GM18870 (cell line): Measurements from ENCODE around the gene MGAM2.

Source experiments
- ATAC-seq: cut with Tn5 transposase; IDR thresholded peaks from one replicate; pipeline ENCODE4 v1.9.1; 2021; ENCODE audit warnings: moderate library complexity; ENCODE audit not compliant: unreplicated experiment

The MGAM2 gene

DNA sequence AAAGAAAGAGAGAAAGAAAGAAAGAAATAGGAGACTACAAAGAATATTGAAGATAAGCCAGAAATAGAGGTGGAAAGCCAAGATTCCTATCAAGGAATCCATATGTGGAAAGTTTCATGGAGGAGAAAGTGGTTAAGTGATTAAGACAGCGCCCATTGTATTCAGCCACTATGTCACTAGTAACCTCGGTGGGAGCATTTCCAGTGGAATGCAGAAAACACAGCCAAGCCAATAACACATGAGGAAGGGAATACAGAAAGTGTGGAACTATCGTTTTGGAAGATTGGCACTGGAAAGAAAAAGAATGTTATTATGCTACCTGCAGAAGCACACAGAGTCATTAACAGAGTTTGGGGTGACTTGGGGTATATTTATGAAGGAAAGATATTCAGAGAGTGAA, 2.7 kb downstream of the MGAM2 start:
- ATAC-seq = no peak

DNA sequence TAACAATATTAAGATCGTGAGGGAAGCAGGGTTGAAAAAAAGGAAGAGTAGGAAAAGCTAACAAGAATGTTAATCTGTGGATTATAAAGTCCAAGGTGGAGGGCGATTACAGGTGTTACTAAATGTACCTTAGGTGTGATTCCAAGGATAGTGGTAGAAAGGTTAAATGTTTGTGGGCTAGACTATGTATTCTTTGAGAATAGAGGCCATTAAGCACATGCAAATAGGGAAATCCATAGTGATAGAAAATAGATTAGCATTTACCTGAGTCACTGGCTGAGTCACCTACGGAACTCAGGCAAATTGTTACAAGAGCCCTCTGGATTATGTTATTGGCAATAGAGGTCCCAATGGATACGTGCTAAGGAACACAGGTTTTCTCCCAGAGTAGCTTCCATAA, 9.0 kb downstream of the MGAM2 start:
- ATAC-seq = no peak

DNA sequence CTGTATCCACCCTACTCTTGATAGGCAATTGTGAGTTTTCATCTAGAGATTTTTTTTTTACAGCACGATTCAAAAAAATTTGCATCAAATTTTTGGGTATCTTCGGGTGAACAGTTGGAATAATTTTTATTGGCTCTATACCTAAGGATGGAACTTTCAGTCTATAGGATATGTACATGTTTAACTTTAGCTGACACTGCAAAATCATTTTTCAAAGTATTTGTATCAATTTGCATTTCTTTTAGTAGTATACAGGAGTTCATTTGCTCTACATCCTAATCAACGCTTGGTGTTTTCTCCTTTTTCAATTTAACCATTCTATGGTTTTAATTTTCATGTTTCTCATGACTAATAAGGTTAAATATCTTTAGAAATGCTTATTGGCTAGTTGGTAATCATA, 11.7 kb downstream of the MGAM2 start:
- ATAC-seq = no peak

DNA sequence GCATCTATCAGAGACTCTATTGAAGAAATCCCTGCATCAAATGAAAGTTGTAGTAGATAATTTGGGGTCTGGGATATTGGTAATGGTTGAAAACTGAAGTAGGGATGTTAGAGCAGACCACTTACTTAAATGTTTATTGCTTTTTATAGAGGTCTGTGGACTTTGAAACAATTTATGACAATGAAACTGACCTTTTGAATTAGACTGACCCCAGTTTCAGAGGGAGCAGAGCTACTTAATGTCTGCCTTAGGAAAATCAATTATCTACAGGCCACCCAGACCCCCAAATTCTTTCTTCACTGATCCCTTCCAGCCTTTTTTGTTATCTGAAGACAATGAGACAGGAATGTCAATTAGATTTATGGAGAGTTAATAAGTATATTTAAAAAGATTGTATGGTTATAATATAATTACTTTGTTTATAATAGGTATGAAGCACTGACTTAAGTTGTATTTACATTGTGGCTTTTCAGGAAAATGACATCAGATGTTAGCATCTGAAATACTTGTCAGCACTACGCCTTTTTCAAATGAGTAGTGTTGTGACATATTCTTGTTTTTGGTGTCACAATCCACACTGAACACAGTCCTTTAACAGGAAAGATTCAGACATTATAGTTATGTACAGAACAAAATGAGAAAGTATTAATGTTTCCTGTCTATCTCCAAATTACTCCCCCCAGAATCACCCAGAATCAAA, 13.9 kb downstream of the MGAM2 start:
- ATAC-seq = no peak

DNA sequence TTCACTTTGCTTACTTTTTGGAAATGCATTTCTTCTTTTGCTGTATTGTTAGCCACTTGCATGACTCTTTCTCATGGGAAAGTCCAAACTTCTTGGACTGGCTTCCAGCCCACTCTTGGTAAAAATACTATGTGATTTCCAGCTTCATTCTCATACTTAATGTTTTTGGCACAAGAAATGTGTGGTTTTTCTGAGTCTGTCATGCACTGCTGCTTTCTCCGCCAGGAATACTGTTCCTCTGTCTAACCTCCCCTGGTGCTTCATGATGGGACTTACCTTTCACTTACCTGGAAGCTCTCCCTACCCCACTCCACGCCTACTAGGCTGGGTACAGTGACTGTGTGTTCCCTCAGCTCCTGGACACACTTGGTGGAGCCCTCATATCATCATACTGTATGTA, 18.7 kb downstream of the MGAM2 start:
- no peak for ATAC-seq

DNA sequence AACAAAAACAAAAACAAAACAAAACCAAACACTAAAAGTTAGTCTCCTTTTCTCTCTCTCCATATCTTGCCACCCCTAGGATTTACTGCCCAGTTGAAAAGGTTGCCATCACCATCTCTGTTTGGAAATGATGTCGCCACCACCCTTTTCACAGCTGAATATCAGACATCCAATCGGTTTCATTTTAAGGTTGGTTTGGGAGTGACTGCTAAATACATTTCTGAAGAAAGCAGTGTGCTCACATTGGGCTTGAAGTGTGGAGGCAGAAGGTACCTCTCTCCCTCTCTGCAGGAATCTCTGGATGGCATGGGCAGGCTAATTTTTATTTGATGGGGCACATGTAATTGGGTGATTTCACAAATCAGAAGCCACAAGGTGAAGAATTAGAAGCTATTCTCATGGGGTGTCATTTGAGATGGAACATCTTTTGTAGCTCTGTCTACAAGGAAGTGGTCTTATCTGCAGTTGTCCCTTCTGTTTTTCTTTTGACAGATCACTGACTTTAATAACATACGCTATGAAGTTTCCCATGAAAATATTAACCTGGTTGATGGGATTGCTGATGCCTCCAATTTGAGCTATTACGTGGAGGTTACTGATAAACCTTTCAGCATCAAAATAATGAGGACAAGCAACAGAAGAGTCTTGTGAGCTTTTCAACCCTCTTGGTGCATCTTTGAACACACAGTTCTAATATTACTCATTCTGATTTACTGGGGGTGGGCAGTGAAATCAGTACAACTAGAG, 20.1 kb downstream of the MGAM2 start:
- no peak for ATAC-seq

DNA sequence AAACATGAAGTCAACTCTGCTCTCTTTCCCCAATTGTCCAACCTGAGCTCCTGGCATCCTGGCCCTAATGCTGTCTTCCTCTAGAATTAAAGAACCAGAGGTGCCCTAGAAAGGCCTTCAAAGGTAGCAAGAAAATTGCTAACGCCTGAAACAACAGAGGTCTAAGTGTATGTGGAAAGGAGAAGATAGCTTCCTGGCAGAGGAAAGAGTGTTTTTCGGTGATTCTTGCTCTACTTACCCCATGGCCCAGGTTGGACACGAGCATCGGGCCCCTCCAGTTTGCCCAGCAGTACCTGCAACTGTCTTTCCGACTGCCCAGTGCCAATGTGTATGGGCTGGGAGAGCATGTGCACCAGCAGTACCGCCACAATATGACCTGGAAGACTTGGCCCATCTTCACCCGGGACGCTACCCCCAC, 22.2 kb downstream of the MGAM2 start:
- ATAC-seq = no peak

DNA sequence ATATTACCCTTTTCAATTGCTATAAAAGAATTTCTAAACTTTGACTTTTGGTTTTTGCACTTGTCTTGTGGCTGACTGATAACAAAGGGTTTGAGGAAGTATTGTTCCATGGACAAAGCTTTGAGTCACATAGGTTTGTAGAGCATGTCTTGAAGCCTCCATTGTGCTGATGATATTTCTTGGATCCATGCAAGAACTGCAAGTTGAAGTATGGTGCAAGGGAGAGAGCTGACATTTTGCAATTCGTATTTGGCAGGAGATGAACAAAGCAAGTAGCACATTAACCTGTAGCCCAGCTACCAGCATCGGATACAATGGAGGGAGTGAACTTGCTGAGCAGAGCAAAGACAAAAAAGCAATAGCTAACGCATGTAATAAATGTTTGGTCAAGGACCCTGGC, 23.4 kb downstream of the MGAM2 start:
- ATAC-seq = no peak

DNA sequence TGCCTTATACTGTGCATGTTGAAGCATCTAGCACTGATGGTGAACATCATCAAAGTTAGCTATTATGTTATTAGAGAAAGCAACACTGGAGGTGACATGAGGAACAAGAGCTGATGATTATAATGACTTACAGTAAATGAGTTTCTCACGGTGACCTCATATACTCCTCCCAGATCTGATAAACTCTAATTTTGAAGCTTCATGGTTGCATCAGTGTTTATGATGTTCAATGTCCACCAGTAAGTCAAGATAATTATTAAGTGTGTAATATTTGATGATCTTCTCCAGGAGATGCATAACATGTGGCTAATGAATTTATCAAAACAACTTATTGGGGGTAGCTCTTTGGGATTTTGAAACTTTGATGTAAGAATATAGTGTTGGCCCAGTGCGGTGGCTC, 27.5 kb downstream of the MGAM2 start:
- no peak for ATAC-seq

DNA sequence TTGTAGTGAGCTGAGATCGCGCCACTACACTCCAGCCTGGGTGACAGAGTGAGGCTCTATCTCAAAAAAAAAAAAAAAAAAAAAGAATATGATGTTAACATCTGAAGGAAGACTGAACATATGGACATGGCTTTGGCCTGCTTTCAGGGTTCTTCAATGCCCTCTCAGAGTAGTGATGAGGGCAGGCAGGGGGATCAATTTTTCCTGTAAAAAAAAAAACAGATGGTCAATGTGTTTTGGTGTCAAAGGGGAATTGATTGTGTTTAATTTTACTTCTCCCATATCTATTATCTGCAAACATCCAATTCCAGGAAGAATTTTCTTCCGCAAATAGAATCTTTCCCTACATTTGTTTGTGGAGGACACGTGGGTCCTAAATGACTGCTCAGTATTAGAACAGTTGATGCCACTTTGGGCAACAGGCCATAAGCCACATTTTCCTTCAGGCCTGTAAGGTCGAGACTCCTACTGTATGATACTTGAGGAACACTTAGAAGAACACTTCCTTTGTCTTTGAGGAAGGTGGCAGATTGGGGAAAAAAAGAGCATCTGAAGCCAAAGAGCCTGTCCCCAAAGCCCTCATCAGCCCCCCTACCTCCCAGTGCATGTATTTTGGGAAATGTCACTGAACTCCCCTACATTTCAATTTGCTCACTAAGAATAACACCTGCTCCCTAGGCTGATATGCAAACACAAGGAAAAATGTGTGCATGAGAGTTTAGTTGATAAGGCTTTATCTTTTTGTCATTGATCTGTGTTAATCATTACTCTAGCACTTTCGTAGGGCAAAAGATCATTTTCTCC, 28.3 kb downstream of the MGAM2 start:
- ATAC-seq = no peak

DNA sequence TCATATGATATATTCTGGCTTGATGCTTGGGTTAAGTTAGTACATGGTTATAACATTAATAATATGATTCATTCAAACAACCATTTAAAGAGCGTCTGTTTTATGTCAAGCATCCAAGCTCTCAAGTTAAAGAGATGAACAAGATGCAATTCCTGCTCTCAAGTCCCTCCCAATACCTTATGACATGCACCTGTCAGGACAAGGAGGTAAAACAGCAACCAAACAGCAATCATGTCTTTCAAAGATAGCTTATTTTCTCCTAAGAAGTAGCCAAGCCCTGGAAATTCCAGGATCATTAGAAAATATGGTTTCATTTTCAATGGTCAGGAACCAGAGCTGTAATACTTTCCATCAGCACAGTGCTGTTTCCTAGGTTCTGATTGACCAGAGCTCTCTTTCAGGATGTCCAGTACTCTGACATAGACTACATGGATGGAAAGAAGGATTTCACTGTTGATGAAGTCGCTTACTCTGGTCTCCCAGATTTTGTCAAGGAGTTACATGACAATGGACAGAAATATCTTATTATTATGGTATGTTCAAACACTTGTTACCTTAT, 29.0 kb downstream of the MGAM2 start:
- ATAC-seq = no peak

DNA sequence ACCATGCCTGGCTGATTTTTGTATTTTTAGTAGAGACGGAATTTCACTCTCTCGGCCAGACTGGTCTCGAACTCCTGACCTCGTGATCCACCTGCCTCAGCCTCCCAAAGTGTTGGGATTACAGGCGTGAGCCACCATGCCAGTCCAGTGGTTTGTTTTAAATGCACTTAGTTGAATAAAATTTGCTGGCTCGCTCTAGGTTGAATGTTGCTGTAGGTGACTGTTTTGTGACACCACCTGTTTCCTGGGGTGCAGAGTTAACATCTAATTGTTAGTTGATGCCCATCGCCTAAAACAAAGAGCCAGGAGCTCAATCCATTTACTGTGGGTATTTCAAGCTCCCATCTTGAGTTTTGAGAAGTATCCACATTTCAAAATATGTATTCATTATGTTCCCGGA, 31.2 kb downstream of the MGAM2 start:
- no peak for ATAC-seq

DNA sequence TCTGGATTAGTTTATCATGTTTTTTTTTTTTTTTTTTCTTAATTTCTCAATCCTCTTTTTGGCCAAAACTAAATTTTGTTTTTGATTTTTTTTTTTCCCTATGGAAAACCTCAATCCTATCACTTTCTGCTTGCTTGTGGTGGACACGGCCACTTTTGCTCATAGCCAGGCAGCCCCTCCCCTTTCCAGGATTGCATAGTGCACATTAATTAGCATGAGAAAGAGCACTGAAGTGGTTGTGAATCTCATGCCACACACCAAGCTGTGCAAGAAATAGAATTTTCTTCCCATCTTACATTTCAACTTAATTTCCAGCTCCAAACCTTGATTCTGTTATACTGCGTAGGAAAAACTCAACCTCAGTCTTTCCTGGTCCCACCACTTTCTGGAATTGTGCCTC, 34.6 kb downstream of the MGAM2 start:
- ATAC-seq = no peak

DNA sequence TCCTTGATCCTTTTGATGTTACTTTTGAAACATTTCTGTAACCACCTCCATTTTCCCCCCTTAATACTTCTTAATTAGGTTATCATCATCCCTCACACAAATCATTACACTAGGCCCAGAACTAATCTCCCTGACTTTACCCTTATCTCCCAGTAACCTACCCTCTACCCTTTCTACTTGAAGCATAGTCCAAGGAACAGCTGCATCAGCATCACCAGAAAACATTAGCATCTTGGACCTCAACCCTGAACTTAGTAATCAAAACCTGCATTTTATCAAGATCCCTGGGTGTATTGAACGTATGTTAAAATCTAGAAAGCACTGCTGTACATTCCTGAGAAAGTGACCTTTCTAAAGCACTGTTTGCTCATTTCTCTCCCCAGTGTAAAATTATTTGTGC, 38.8 kb downstream of the MGAM2 start:
- ATAC-seq = no peak

DNA sequence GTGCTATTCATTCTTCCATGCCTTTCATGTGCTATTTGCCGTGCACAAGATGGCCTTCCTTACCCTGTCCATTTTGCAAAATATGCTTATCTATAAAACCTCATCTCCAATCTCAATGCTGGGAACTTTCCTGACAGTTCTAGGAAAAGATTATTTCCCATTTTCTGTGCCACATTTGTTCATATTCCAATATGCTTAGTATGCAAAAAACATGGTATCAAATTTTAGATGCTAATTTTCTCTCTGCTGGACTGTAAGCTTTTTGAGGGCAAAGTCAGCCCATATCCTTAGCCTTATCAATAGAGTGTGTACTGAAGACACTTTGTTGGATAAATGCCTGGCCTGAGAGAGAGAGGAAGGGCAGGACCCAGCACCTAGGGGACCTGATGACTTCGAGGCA, 39.4 kb downstream of the MGAM2 start:
- no peak for ATAC-seq

DNA sequence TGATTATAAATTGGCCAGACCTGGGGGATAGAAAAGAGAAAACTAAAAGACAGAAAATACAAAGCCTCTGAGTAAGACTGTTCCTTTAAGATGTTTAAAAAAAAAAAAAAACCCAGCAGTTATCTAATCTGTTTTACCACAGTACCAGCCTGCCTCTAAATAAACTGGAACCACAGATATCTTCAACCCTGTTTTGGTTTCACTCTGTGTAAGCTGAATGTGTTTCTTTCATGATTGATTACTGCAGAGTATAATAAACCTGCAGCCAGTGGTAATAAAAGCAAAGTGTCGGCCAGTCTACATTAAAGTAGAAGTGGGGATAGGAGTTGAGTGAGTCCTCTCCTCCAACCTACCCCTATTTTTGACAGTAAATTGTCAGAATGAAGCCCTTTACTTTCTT, 40.6 kb downstream of the MGAM2 start:
- peak; percentile 80 for ATAC-seq

DNA sequence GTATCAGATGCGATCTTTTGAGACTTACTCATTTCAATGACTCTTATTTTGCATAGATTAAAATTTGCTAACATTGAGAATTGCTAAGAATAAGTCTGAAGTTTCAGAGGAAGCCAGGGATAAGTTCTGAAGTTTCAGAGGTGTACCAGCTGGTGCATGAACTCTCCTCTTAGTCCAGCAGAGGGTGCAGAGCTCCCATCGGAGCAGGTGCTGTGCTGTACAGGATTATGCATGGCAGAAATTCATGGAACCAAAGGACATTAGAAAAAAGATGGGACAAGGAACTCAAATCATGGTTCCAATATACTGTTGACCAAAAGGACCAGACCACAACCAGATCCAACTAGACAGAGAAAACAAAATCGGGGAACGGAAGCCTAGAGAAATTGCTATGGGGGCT, 41.9 kb downstream of the MGAM2 start:
- no peak for ATAC-seq

DNA sequence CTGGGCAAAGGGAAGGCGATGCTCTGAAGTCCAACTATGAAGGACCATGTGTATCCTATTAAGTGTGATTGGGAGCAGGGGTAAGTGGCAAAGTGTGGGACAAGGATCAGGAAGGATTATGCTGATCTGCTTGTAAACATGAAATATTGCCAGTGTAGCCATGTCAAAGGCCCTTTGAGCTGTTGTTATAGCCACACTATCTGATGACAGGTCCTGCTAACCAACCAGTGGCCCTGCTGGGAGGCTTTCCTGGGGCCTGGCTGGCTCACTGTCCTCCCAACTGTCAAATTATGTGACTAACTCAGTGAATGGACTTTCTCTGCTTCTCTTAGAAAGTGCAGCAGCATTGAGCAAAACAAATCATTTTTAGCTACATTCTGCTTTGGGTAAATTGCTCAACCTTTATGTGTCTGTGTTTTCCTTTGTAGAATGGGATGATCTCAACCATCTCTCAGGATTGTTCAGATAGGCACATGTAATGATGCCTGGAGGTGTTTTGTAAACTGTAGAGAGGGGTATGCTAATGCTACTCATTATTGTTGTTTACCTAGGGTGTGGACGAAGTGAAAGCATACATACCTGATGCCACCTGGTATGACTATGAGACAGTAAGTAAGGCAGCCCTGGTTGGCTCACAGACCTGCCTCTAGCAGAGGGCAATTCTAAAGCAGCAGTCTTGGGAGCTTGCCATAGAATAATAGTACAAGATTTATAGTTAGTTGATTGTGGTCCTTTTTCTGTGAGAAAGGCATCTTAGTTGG, 47.4 kb downstream of the MGAM2 start:
- no peak for ATAC-seq

DNA sequence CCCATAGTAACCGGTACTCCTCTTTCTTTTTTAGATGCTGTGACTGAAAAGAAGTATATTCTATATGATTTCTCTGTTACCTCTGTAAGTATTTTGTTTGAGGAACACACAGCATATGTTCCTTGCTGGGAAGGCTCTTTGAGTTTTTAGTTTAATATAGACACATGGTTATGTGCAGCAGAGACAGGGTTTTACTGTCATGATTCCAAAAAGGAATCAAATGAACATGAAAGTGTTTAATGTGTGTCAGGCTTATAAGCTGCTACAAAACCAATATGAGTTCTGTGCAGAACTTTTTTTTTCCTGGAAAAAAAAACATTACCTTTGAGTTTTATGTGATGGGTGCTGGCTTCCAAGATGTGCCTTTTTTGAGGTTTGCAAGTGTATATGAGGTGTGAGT, 50.4 kb downstream of the MGAM2 start:
- no peak for ATAC-seq

DNA sequence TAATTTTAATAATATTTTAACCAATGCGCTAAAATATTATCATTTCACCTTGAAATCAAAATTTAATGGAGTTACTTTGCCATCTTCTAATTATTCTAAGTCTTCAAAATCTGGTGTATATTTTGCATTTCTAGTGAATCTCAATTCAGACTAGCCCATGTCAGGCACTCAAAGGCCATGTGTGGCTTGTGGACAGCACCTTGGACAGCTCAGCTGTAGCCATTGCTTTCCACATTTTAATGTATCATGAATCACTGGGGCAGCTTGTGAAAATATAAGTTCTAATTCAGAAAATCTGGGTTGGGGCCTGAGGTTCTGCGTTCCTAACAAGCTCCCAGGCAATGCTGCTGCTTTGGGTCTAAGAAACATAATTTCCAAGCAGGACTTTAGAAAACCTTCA, 57.2 kb downstream of the MGAM2 start:
- no peak for ATAC-seq

DNA sequence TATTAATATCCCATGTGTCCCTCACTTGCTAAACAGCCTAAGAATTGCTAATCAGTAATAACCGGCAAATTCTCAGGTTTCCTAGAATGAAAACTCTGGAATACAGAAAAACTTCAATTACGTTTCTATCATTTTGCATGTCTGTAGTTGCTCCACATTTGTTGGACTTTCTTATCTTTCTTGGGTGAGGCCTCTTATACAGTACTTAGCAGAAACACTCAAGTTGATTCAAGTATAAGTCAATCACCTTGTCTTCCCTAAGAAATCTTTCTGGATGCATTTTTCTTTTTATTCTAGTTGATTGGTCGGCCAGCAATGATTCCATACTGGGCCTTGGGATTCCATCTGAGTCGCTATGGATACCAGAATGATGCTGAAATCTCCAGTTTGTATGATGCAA, 61.4 kb downstream of the MGAM2 start:
- no peak for ATAC-seq
